HG03442 (cell line): ENCODE data around the gene DACT3.

ENCODE experiments used
- ATAC-seq: cut with Tn5 transposase; IDR thresholded peaks from one replicate; pipeline ENCODE4 v1.9.1; 2021; ENCODE audit warnings: mild to moderate bottlenecking, moderate library complexity; ENCODE audit not compliant: unreplicated experiment

DACT3 gene

GRCh38 chr19:46614114-46614722 lies 46.8 kb downstream of the DACT3 start:
- ATAC-seq: no peak

DNA sequence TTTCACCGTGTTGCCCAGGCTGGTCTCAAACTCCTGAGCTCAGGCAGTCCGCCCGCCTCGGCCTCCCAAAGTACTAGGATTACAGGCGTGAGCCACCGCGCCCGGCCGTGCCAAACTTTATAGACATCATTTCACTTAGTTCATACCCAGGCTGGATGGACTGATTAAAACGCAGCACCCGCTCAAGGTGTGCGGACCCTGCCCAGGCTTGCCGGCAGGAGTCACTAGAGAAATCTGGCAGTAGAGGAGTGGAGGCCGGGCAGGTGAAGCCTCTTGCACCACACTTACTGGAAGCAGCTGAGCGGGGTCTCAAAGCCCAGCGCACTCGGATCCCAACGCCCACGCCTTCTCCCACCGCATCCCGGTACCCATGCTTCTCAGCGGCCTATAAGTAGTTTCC lies 47.5 kb downstream of the DACT3 start:
- ATAC-seq: no peak

GRCh38 chr19:46611776-46612175 lies 49.2 kb downstream of the DACT3 start:
- no peak for ATAC-seq

DNA sequence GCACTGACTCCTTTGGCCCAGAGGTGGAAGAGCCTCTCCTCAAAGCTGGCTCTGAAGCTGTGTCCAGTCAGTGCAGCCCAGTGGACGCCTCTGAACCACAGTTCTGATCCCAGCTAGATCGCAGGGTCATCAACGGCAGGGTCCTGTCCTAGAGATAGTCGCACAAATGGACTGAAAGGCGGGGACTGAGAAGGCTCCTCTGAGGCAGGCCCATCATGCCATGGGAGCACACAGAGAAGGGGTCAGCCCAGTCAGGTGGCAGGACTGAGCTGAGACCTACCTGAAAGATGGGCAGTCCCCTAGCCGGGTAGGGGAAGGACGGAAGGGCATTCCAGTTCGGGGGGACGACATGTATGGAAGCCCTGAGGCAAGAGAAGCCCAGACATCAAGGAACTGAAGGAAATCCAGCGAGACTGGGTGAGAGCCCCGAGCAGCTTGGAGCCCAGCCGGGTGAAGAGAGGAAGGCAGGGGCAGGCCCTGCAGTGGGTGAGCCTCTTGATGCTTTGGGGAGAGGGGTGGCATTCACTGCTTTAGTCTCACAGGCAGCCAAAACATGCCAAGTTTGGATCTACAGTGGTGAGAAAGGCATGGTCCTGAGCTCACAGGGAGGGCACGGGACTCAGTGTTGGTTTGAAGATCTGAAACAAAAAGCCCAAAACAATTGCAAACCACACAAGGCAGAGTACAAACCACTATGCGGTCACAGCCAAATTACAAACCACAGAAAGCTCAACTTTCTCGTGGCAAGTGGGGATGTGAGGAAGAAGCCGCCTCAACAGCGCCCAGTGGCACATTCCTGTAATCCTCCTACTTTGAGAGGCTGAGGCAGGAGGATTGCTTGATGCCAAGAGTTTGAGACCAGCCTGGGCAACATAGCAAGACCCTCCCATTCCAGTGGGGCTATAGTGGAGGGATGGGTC lies 49.9 kb downstream of the DACT3 start:
- no peak for ATAC-seq

GRCh38 chr19:46610413-46610775 lies 50.6 kb downstream of the DACT3 start:
- ATAC-seq: no peak

DNA sequence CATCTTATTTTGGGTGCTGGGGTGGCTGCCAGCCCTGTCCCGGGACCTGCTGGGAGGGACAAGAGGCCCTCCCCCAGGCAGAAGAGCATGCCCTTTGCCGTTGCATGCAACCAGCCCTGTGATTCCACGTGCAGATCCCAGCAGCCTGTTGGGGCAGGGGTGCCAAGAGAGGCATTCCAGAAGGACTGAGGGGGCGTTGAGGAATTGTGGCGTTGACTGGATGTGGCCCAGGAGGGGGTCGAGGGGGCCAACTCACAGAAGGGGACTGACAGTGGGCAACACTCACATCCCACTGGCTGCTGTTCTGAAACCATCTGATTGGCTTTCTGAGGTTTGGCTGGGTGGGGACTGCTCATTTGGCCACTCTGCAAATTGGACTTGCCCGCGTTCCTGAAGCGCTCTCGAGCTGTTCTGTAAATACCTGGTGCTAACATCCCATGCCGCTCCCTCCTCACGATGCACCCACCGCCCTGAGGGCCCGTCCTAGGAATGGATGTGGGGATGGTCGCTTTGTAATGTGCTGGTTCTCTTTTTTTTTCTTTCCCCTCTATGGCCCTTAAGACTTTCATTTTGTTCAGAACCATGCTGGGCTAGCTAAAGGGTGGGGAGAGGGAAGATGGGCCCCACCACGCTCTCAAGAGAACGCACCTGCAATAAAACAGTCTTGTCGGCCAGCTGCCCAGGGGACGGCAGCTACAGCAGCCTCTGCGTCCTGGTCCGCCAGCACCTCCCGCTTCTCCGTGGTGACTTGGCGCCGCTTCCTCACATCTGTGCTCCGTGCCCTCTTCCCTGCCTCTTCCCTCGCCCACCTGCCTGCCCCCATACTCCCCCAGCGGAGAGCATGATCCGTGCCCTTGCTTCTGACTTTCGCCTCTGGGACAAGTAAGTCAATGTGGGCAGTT lies 51.2 kb downstream of the DACT3 start:
- ATAC-seq: no peak

GRCh38 chr19:46608581-46609345 lies 52.2 kb downstream of the DACT3 start:
- no peak for ATAC-seq

- no peak for ATAC-seq
Measured at GRCh38 chr19:46608178-46608577, 52.8 kb downstream of the DACT3 start.

DNA sequence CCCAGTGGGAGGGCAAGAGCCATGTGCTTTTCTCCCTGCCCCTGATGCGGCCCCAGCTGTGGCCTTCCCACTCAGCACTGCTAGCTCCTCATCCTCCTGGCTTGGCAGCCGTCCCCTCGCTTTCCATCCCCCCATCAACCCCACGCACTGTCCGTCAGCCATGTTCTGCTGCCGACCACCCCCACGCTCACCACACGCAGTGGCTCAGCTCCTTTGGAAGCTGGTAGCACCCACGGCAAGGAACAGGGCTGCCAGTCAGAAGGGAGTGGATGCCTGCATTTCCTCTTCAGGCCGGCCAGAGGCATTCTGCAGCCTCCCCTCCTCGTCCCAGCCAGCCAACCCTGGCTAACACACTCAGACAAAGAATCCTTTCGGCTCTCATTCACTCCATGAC lies 53.5 kb downstream of the DACT3 start:
- ATAC-seq: no peak

DNA sequence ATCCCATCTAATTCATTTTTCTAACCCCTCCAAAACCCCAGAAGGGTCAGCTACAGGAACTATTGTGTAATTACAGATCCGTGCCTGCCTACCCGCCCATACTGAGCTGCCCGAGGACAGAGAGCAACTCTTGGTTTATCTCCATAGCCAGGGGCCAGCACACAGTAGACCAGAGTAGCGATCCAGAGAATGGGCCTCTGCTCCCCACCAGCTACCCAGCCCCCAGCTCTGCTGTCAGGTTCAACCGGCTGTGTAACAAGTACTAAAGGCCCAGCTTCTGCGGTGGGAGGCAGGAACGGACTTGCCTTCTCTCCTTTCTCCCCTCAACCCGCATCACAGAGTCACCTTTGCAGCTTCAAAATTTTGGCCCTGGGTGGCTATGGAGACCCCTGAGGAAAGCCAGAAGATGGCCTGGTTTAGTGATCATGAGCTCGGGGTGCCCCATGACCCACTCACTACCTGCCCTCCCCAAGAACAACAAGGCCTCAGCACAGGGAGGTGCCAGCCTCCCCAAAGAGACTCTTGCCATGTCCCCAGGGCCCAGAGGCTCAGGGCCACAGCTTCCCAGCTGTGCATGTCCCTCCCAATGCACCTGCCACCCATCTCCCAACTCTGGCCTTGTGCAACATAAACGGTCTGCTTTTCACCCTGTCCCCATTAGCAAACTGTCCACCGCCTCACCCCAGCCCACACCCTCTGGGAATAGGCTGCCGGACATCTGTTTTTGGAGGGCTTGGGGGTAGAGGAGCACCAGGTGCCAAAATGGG lies 54.1 kb downstream of the DACT3 start:
- ATAC-seq: no peak

DNA sequence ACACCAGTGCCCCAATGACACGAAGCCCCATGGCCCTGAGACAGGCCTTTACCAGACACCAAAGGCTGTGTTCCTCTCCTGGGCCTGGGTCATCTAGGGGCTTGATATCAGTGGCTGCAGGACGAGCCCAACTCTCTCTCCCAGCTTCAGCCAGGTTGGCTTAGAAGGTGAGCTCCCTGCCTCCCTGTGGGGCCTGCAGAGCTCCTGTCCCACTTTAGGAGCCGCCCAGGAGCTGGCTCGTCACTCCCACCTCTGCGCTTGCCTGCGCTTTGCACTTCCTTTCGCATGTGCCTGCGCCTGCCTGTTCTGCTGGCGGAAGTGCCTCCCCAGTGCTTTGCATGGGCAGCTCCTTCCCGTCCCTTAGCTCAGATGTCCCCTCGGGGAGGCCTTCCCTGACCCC lies 55.0 kb downstream of the DACT3 start:
- ATAC-seq: no peak

- ATAC-seq: no peak
Measured at GRCh38 chr19:46605356-46605821, 55.6 kb downstream of the DACT3 start.

DNA sequence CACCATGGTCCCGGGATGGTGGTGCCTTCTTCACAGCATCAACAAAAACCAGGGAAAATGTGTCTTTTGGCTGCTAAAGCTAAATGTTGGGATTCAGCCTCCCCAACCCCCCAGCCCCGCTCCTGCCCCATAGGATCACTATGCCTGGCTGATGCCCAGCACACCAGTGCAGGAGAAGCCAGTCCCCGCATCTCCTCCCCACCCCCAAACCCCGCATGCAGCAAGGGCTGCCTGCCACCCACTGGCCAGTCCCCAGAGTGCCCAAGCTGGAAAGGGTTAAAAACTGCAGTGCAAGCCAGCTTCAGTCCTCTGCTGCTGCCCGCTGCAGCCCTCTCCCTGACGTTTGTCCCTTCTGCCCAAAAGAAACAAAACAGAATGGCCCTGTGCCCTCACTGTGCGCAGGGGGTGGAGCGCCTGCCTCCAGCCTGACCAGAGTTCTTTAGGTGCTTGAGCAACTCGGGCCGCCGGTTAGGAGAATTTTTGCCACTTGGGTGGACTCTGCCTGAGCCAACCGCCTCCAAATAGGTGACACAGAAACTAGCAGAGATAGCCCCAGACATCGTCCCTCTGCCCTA lies 56.1 kb downstream of the DACT3 start:
- no peak for ATAC-seq

GRCh38 chr19:46603752-46604231 lies 57.2 kb downstream of the DACT3 start:
- ATAC-seq: no peak

DNA sequence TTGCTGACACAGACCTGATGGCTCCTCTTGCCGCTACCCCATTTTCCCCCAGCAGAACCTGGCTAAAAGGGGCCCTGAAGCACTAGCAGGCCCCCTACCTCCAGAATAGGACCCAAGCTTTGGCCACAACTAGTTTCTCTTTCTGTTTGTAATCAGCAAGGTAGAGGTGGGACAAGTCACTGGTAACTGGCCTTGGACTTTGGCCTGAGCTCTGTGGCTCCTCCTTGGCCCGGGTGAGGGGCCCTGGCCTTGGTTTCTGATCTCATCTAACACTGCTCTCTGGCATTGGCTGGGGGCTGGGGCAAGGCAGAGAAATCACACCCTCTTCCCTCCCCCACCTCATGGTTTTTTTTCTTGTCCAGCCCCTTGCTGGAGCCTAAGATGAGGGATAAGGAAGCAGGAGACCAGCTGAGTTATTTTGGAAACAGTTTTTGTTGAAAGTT lies 57.8 kb downstream of the DACT3 start:
- no peak for ATAC-seq

DNA sequence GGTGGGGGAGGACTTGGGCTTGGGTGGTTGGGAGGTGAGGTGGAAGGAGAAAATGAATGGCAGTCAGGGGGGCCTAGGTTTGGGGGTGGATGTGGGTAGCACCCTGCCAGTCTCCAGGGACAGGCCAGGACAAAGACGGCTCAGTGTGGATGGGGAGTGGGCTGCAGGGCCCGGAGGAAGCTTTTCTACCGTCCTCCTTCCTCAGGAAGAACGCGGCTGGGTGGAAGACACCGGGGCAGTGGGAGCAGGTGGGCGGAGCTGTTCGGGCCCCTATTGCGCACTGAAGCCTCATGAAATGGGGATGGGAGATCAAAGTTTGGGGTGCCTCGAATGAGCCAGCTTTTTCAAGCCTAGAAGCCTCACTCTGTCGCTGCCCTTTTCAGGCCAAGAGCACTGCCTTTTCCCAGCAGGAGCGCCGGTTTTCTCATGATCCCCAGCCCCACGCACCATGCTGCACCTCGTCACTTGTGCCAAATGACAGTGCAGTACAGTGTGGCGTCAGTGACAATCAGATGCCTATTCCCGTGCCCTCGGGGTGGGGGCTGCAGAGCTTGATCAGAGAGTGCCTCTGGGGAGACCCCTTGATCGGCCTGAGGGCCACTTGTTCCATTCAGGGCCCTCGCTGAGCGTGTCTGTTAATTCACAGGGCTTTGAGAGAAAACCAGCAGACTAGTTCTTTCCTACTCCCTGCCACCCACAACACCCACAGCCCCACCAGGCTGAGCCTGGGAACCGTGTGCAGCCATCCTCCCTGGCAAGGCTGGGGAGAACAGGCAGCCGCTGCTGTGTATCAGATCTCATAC lies 58.4 kb downstream of the DACT3 start:
- no peak for ATAC-seq

DNA sequence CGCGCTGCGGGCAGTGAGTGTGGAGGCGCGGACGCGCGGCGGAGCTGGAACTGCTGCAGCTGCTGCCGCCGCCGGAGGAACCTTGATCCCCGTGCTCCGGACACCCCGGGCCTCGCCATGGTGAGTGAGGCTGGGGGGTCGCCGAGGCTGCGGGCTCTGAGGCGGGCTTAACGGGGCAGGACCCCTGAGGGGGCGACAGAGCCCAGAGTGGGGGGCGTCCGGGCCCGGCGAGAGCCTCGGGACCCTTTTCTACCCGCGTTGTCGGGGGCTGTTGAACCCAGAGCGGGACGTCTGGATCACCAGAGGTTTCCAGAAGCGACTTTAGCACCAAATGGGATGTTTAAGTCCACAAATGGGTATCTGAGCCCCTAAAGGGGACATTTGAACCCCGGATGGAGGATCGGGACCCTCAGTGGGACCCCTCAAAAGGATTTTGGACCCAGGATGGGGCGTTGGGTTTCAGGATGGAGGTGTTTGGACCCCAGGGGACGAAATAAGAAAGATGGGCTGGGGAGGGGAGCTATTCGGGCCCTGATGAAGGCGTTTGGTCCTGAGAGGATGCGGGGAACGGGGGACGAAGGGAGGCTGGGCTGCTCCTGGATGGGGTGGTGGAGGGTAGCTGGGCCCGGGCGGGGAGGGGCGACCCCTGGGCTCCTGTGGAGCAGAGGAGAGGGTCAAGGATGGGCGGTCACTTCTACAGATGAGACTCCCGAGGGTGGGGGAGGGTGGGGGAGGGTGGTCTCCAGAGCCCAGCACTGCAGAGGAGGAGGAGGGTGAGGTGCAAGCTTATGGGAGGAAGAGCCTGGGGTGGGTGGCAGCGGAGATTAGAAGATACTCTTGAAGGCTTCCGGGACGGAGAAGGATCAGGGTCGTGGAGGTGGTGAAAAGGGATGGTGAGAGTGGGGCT lies 59.4 kb downstream of the DACT3 start, which contains the start of gene CALM3:
TSS of gene CALM3 (plus strand) at position 13 of the 907 bp plus-strand sequence. CDS start at position 118, 105 bp downstream.
- no peak for ATAC-seq
